Activated CD4-positive, alpha-beta T cell treated with anti-CD3 and anti-CD28 coated beads for 24 hours (primary cell): ENCODE measurements around the gene SPINK7.

Source experiments
- DNase-seq, 2 donors: peaks; one replicate each; pipeline ENCODE4 v3.0.0-alpha.2; 2020; ENCODE audit warnings: low read depth in 2 of 2

SPINK7 gene

DNA sequence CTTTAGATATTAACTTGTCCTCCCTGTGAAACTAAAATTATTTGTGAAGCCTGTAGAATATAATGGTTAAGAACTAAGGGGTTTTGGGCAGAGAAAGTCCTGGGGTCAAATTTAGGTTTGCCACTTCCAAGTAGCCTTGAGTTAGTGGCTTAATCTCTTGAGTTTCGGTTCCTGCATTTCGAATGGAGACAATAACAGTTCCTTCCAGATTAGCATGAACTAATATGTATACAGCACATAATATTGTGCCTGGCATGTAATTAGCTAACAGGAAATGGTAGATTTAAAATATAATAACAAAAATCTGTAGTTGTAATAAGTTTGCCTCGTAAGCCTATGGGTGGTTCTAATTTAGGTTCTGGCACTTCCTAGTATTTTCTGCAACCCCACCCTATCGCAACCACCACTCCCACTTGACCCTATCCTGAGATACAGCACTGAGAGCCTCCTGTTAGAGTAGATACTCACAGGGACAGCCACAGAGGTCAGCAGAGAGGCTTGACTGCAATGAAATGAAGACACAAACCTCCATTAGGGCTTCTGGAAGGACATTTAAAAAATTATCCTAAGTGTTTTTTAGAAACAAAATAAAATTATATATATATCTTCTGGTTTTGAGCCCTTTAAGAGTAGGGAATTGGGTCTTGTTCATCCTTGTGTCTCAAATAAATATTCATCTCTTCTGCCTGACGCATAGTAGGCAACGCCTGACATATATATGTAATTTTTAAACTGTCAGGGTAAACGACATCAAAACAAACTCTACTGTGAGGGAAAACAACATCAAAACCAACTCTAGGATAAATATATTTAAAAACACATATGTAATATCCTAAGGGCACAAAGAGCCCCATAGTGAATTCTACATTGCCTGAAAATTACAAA lies 31.6 kb downstream of the SPINK7 start:
- no peak for DNase-seq

DNA sequence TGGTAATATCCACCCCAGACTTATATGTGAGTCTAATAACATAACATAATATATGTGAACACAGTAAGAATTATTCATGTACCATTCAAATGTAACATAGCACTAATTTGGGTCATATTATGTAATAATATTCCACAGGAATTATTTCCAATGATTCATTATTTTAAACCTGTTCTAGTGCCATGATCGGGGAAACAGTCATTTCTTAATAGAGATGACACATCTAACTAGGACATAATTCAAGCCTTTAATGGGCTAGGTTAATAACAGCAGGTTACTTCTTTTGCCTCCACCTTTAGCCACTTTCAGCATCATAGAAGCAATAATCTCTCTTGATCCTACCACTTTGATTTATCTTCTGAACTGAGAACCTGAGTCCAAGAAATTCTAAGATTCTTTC lies 35.5 kb downstream of the SPINK7 start:
- no peak for DNase-seq

GRCh38 chr5:148352696-148353095 lies 40.5 kb downstream of the SPINK7 start:
- no peak for DNase-seq

DNA sequence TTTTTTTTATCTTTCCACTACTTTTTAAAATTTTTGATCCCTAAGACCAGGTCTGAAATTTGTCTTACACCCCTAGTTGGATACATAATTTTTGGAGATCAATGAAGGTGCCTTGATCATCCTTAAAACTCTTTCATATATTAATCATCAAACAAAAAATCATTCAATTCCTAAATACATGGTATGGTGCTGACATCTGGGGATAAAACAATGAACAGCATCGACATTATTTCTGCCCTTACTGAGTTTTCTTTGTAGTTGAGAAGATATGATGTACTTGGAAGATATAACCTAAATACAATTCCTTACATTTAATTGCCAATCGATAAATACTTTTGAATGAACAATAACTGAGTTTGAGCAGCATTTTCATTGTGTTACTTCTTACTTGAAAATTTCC lies 41.4 kb downstream of the SPINK7 start:
- no peak for DNase-seq

DNA sequence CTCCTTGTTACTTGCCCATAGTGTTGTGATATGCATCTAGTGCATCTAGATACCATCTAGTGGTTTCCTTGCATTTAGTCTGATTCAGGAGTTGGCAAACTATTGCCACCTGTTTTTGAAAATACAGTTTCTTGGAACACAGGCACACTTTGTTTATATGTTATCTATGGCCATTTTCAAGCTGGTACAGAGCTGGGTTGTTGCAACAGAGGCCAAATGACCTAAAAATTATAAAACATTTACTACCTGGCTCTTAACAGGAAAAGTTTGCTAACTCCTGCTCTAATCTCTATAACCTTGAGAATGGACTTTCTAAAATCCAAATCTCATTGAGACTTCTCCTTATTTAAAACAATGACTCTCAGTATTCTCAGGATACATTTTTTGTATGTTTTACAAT lies 52.1 kb downstream of the SPINK7 start:
- DNase-seq, result no peak
